ENCODE results near the gene GARNL3. TPM values are rescaled to one million over a fixed set of nuclear protein-coding genes. Genes with fewer than 3 reads are reported as not detected.

GARNL3 gene
- total RNA-seq, 1 experiment from 2014 or later = 1.2 TPM

GRCh38 chr9:127396808-127397645 is 132.5 kb downstream of the GARNL3 start, which contains the start of gene SLC2A8:
Gene SLC2A8, plus strand, starts transcription at chr9:127397169. Its CDS starts 62 bp downstream, at chr9:127397231.
- H3K9me2 ChIP-seq (replicated peaks; ENCODE audit: insufficient read depth, low read length) = no peaks in the 10 kb centered on the region
- peak; percentile 100 for DNase-seq
- H3K27me3 ChIP-seq (ENCODE audit: low read length) = no peaks in the 10 kb centered on the region
- no peaks in the 10 kb centered on the region for H3K36me3 ChIP-seq (ENCODE audit: insufficient read depth, low read length)
- peaks cover 28% of the 10 kb centered on the region for H3K4me1 ChIP-seq (ENCODE audit: low read length)
- no peaks in the 10 kb centered on the region for H3K9me3 ChIP-seq (ENCODE audit: low read length)
- peak within 1 kb of the TSS; percentile 84 for H3K4me3 ChIP-seq (ENCODE audit: low read length)
- H3K27ac ChIP-seq (ENCODE audit: low read length) = peak within 1 kb of the TSS; percentile 49
- H3K4me2 ChIP-seq (ENCODE audit: low read depth, low read length, poor library complexity, severe bottlenecking) = peak within 1 kb of the TSS; percentile 89
- peak within 1 kb of the TSS; percentile 91 for H2AFZ ChIP-seq (ENCODE audit: low read length)
- H3K9ac ChIP-seq (ENCODE audit: low read length) = peak within 1 kb of the TSS; percentile 86
- no peaks in the 10 kb centered on the region; the same call in 1 of the 2 replicates for H4K20me1 ChIP-seq (ENCODE audit: insufficient read depth, low read depth, low read length)
- peaks cover 19% of the 10 kb centered on the region for H3K79me2 ChIP-seq (ENCODE audit: low read length)

- Histone ChIP-seq H3K9ac (ENCODE audit: low read length) (peak overlapping the region; percentile 86), H3K4me1 (ENCODE audit: low read length) (peaks cover 28% of the 10 kb centered on the region), H3K27me3 (ENCODE audit: low read length) (no peaks in the 10 kb centered on the region)
Observed at GRCh38 chr9:127397646-127398274, 133.2 kb downstream of the GARNL3 start.

GRCh38 chr9:127398275-127398647 is 133.7 kb downstream of the GARNL3 start:
- no peak for DNase-seq
- H3K36me3 ChIP-seq (ENCODE audit: insufficient read depth, low read length) = no peaks in the 10 kb centered on the region
- H3K9ac ChIP-seq (ENCODE audit: low read length) = peak overlapping the region; percentile 86
- no peak overlapping the region for H2AFZ ChIP-seq (ENCODE audit: low read length)
- H3K79me2 ChIP-seq (ENCODE audit: low read length) = peaks cover 19% of the 10 kb centered on the region
- no peaks in the 10 kb centered on the region for H3K27me3 ChIP-seq (ENCODE audit: low read length)
- no peaks in the 10 kb centered on the region for H3K9me3 ChIP-seq (ENCODE audit: low read length)
- no peak overlapping the region for H3K27ac ChIP-seq (ENCODE audit: low read length)
- H3K4me1 ChIP-seq (ENCODE audit: low read length) = peaks cover 28% of the 10 kb centered on the region
- H3K4me3 ChIP-seq (ENCODE audit: low read length) = peak overlapping the region; percentile 84
- H3K9me2 ChIP-seq (replicated peaks; ENCODE audit: insufficient read depth, low read length) = no peaks in the 10 kb centered on the region
- peak overlapping the region; percentile 89 for H3K4me2 ChIP-seq (ENCODE audit: low read depth, low read length, poor library complexity, severe bottlenecking)
- no peaks in the 10 kb centered on the region; the same call in 1 of the 2 replicates for H4K20me1 ChIP-seq (ENCODE audit: insufficient read depth, low read depth, low read length)

More at GRCh38 chr9:127397646-127398274, 133.2 kb downstream of the GARNL3 start:
- Histone ChIP-seq H3K9me2 (replicated peaks; ENCODE audit: insufficient read depth, low read length) (no peaks in the 10 kb centered on the region), H3K36me3 (ENCODE audit: insufficient read depth, low read length) (no peaks in the 10 kb centered on the region), H3K27ac (ENCODE audit: low read length) (peak overlapping the region; percentile 49), H3K4me2 (ENCODE audit: low read depth, low read length, poor library complexity, severe bottlenecking) (peak overlapping the region; percentile 89), H4K20me1 (ENCODE audit: insufficient read depth, low read depth, low read length) (no peaks in the 10 kb centered on the region; the same call in 1 of the 2 replicates), H3K4me3 (ENCODE audit: low read length) (peak overlapping the region; percentile 84), H3K79me2 (ENCODE audit: low read length) (peaks cover 19% of the 10 kb centered on the region), H3K9me3 (ENCODE audit: low read length) (no peaks in the 10 kb centered on the region), H2AFZ (ENCODE audit: low read length) (peak overlapping the region; percentile 75; the same call in 1 of the 2 replicates)
- DNase-seq = peak; percentile 70

GRCh38 chr9:127398715-127399400 is 134.3 kb downstream of the GARNL3 start:
- Histone ChIP-seq H3K9me3 (ENCODE audit: low read length) (no peaks in the 10 kb centered on the region), H3K36me3 (ENCODE audit: insufficient read depth, low read length) (no peaks in the 10 kb centered on the region), H3K9me2 (replicated peaks; ENCODE audit: insufficient read depth, low read length) (no peaks in the 10 kb centered on the region), H3K4me2 (ENCODE audit: low read depth, low read length, poor library complexity, severe bottlenecking) (peak overlapping the region; percentile 89), H3K4me3 (ENCODE audit: low read length) (peak overlapping the region; percentile 84; the same call in 1 of the 2 replicates), H2AFZ (ENCODE audit: low read length) (no peak overlapping the region), H4K20me1 (ENCODE audit: insufficient read depth, low read depth, low read length) (no peaks in the 10 kb centered on the region; the same call in 1 of the 2 replicates), H3K4me1 (ENCODE audit: low read length) (peaks cover 28% of the 10 kb centered on the region), H3K79me2 (ENCODE audit: low read length) (peaks cover 19% of the 10 kb centered on the region), H3K27ac (ENCODE audit: low read length) (no peak overlapping the region), H3K27me3 (ENCODE audit: low read length) (no peaks in the 10 kb centered on the region), H3K9ac (ENCODE audit: low read length) (peak overlapping the region; percentile 86)
- DNase-seq = no peak

- DNase-seq = no peak
- no peaks in the 10 kb centered on the region for H3K27me3 ChIP-seq (ENCODE audit: low read length)
- peaks cover 26% of the 10 kb centered on the region for H3K4me1 ChIP-seq (ENCODE audit: low read length)
- H3K9me2 ChIP-seq (replicated peaks; ENCODE audit: insufficient read depth, low read length) = no peaks in the 10 kb centered on the region
- H4K20me1 ChIP-seq (ENCODE audit: insufficient read depth, low read depth, low read length) = no peaks in the 10 kb centered on the region; the same call in 1 of the 2 replicates
- H3K4me3 ChIP-seq (ENCODE audit: low read length) = no peak overlapping the region
- no peak overlapping the region for H2AFZ ChIP-seq (ENCODE audit: low read length)
- no peak overlapping the region for H3K9ac ChIP-seq (ENCODE audit: low read length)
- H3K9me3 ChIP-seq (ENCODE audit: low read length) = no peaks in the 10 kb centered on the region
- no peak overlapping the region for H3K4me2 ChIP-seq (ENCODE audit: low read depth, low read length, poor library complexity, severe bottlenecking)
- H3K36me3 ChIP-seq (ENCODE audit: insufficient read depth, low read length) = no peaks in the 10 kb centered on the region
- no peak overlapping the region for H3K27ac ChIP-seq (ENCODE audit: low read length)
- H3K79me2 ChIP-seq (ENCODE audit: low read length) = peaks cover 19% of the 10 kb centered on the region
Observed at GRCh38 chr9:127399736-127400269, 135.2 kb downstream of the GARNL3 start.

- Histone ChIP-seq H3K4me2 (ENCODE audit: low read depth, low read length, poor library complexity, severe bottlenecking) (no peak overlapping the region), H3K27me3 (ENCODE audit: low read length) (no peaks in the 10 kb centered on the region), H3K9me3 (ENCODE audit: low read length) (no peaks in the 10 kb centered on the region), H3K9me2 (replicated peaks; ENCODE audit: insufficient read depth, low read length) (no peaks in the 10 kb centered on the region), H3K79me2 (ENCODE audit: low read length) (peaks cover 17% of the 10 kb centered on the region), H3K27ac (ENCODE audit: low read length) (no peak overlapping the region), H3K4me3 (ENCODE audit: low read length) (no peak overlapping the region), H3K9ac (ENCODE audit: low read length) (no peak overlapping the region), H4K20me1 (ENCODE audit: insufficient read depth, low read depth, low read length) (no peaks in the 10 kb centered on the region; the same call in 1 of the 2 replicates), H3K36me3 (ENCODE audit: insufficient read depth, low read length) (no peaks in the 10 kb centered on the region), H2AFZ (ENCODE audit: low read length) (no peak overlapping the region), H3K4me1 (ENCODE audit: low read length) (peaks cover 10% of the 10 kb centered on the region)
- no peak for DNase-seq
Observed at GRCh38 chr9:127402401-127403090, 138.0 kb downstream of the GARNL3 start.

- Histone ChIP-seq H3K4me3 (ENCODE audit: low read length) (no peak overlapping the region), H3K9me3 (ENCODE audit: low read length) (no peaks in the 10 kb centered on the region), H3K4me2 (ENCODE audit: low read depth, low read length, poor library complexity, severe bottlenecking) (no peak overlapping the region)
Observed at GRCh38 chr9:127403507-127404192, 139.1 kb downstream of the GARNL3 start.

More at GRCh38 chr9:127403507-127404192, 139.1 kb downstream of the GARNL3 start:
- DNase-seq = no peak
- Histone ChIP-seq H4K20me1 (ENCODE audit: insufficient read depth, low read depth, low read length) (no peaks in the 10 kb centered on the region; the same call in 1 of the 2 replicates), H2AFZ (ENCODE audit: low read length) (no peak overlapping the region), H3K9me2 (replicated peaks; ENCODE audit: insufficient read depth, low read length) (no peaks in the 10 kb centered on the region), H3K27ac (ENCODE audit: low read length) (no peak overlapping the region), H3K4me1 (ENCODE audit: low read length) (peaks cover under 1% of the 10 kb centered on the region; the same call in 1 of the 2 replicates), H3K9ac (ENCODE audit: low read length) (no peak overlapping the region), H3K36me3 (ENCODE audit: insufficient read depth, low read length) (no peaks in the 10 kb centered on the region), H3K27me3 (ENCODE audit: low read length) (no peaks in the 10 kb centered on the region), H3K79me2 (ENCODE audit: low read length) (peaks cover 6% of the 10 kb centered on the region)
